RWPE2 (cell line): ENCODE measurements around the gene DYNC1I2.

Experiments used
- ATAC-seq: fragments of 200-7000 bp; cut with Tn5 transposase; 3 replicates; pipeline ENCODE4 v1.9.1; 2021; ENCODE audit warnings: low read depth
- DNase-seq: peaks from one replicate; pipeline ENCODE4 v3.0.0-alpha.2; 2020; ENCODE audit warnings: low spot score
- H3K27ac ChIP-seq: fragments of 450-650 bp; 2 replicates; pipeline ENCODE4 v1.5.1; 2017; ENCODE audit warnings: mild to moderate bottlenecking; ENCODE audit not compliant: poor library complexity, severe bottlenecking
- H3K27me3 ChIP-seq: fragments of 250-450 bp; sonication (Bioruptor Pico); 2 replicates; pipeline ENCODE4 v1.5.1; 2021; ENCODE audit warnings: mild to moderate bottlenecking, moderate library complexity; ENCODE audit not compliant: insufficient read depth, poor library complexity, severe bottlenecking
- H3K36me3 ChIP-seq: fragments of 250-450 bp; sonication (Bioruptor Pico); 2 replicates; pipeline ENCODE4 v1.5.1; 2020; ENCODE audit warnings: low read depth, mild to moderate bottlenecking, moderate library complexity
- H3K4me1 ChIP-seq: fragments of 250-450 bp; sonication (Bioruptor Pico); 2 replicates; pipeline ENCODE4 v1.5.1; 2021; ENCODE audit warnings: mild to moderate bottlenecking, moderate library complexity; ENCODE audit not compliant: insufficient read depth, poor library complexity, severe bottlenecking
- H3K4me3 ChIP-seq: fragments of 250-450 bp; sonication (Bioruptor Pico); 2 replicates; pipeline ENCODE4 v1.5.1; 2021; ENCODE audit warnings: mild to moderate bottlenecking, moderate library complexity; ENCODE audit not compliant: severe bottlenecking
- H3K9me3 ChIP-seq: fragments of 250-450 bp; sonication (Bioruptor Pico); 2 replicates; pipeline ENCODE4 v1.5.1; 2021; ENCODE audit warnings: mild to moderate bottlenecking, moderate library complexity; ENCODE audit not compliant: severe bottlenecking
- CTCF ChIP-seq: fragments of 450-650 bp; IDR thresholded peaks from one replicate; pipeline ENCODE4 v1.5.1; 2017; ENCODE audit warnings: mild to moderate bottlenecking, moderate library complexity; ENCODE audit not compliant: poor library complexity, severe bottlenecking

Gene DYNC1I2

GRCh38 chr2:171723716-171724683, 36.7 kb downstream of the DYNC1I2 start:
- no peaks in the 10 kb centered on the region for H3K4me1 ChIP-seq
- no peak overlapping the region for H3K4me3 ChIP-seq
- DNase-seq (no peak), ATAC-seq (no peak)
- no peak overlapping the region for H3K27ac ChIP-seq
- peaks cover 85% of the 10 kb centered on the region for H3K36me3 ChIP-seq
- H3K27me3 ChIP-seq = no peaks in the 10 kb centered on the region
- TF ChIP-seq CTCF = no peak
- no peaks in the 10 kb centered on the region for H3K9me3 ChIP-seq

- no peak for DNase-seq
- no peak for ATAC-seq
- H3K36me3 ChIP-seq = peaks cover 90% of the 10 kb centered on the region
These were observed 39.7 kb downstream of the DYNC1I2 start for GRCh38 chr2:171726847-171727450.

GRCh38 chr2:171728989-171729951, 42.0 kb downstream of the DYNC1I2 start:
- no peak for ATAC-seq
- Histone ChIP-seq H3K36me3 (peaks cover 93% of the 10 kb centered on the region), H3K4me3 (no peak overlapping the region)

More at GRCh38 chr2:171726847-171727450, 39.7 kb downstream of the DYNC1I2 start:
- Histone ChIP-seq H3K27me3 (no peaks in the 10 kb centered on the region), H3K27ac (no peak overlapping the region), H3K4me1 (no peaks in the 10 kb centered on the region), H3K9me3 (no peaks in the 10 kb centered on the region), H3K4me3 (no peak overlapping the region)
- no peak for TF ChIP-seq CTCF

GRCh38 chr2:171729952-171730317, 42.7 kb downstream of the DYNC1I2 start:
- no peak for TF ChIP-seq CTCF
- ATAC-seq = no peak
- Histone ChIP-seq H3K4me3 (no peak overlapping the region), H3K9me3 (no peaks in the 10 kb centered on the region), H3K27ac (no peak overlapping the region), H3K4me1 (no peaks in the 10 kb centered on the region), H3K36me3 (peaks cover 89% of the 10 kb centered on the region), H3K27me3 (no peaks in the 10 kb centered on the region)
- DNase-seq = no peak

More at GRCh38 chr2:171728989-171729951, 42.0 kb downstream of the DYNC1I2 start:
- Histone ChIP-seq H3K9me3 (no peaks in the 10 kb centered on the region), H3K27ac (no peak overlapping the region), H3K4me1 (no peaks in the 10 kb centered on the region), H3K27me3 (no peaks in the 10 kb centered on the region)
- no peak for TF ChIP-seq CTCF
- DNase-seq = no peak
